Endothelial cell of umbilical vein (primary cell): ENCODE results near the gene CDK4. TPM values are rescaled to one million over a fixed set of nuclear protein-coding genes. Genes with fewer than 3 reads are reported as not detected.

Experiments used
- BruUV-seq: library from RNA; stranded (reverse); fragments of 400-500 nt; replicated peaks from 2 replicates; lab custom pipeline; 2021; lab: Mats Ljungman, UMichigan
- CTCF ChIA-PET: fragments of 300-600, 350-600 bp; sonication (Branson Sonifier 250); formaldehyde crosslinking; loops from one replicate; lab custom pipeline; 2021; ENCODE audit warnings: antibody characterized with exemption, inconsistent platforms; lab: Charles Lee
- POLR2A ChIA-PET: fragments of 300-600, 350-600 bp; sonication (Branson Sonifier 250); formaldehyde crosslinking; loops from one replicate; lab custom pipeline; 2021; ENCODE audit warnings: antibody characterized with exemption, inconsistent platforms; lab: Charles Lee
- DNase-seq: peaks from one replicate; pipeline ENCODE4 v3.0.0-alpha.2; 2011; ENCODE audit warnings: low read depth, low spot score
- FAIRE-seq: peaks from 2 replicates; lab custom pipeline; 2011; peaks lifted over from hg19 to GRCh38; lab: Jason Lieb, UNC
- H2AFZ ChIP-seq: 2 replicates; pipeline ENCODE4 v1.6.0; 2012; ENCODE audit warnings: low read depth, low read length, control low read depth, inconsistent platforms
- H3K27ac ChIP-seq: 2 replicates; pipeline ENCODE4 v1.5.1; 2011; ENCODE audit warnings: low read depth, mild to moderate bottlenecking, control low read depth, low read length, moderate library complexity; ENCODE audit not compliant: insufficient read depth
- H3K27me3 ChIP-seq, 2 experiments: 2 replicates each; pipeline versions ENCODE4 v1.6.0 to v1.6.1; 2011; ENCODE audit warnings: low read length in 2 of 2, mixed read lengths in 1 of 2; ENCODE audit not compliant: control insufficient read depth in 2 of 2, insufficient read depth in 2 of 2
- H3K36me3 ChIP-seq, 2 experiments: 2 replicates in 1 of 2; 3 replicates in 1 of 2; pipeline ENCODE4 v1.5.1; 2011; ENCODE audit warnings: low read length in 2 of 2, mild to moderate bottlenecking in 1 of 2, moderate library complexity in 1 of 2; ENCODE audit not compliant: control insufficient read depth in 2 of 2, insufficient read depth in 2 of 2; ENCODE audit errors: extremely low read depth in 1 of 2
- H3K4me1 ChIP-seq: 3 replicates; pipeline ENCODE4 v1.5.1; 2011; ENCODE audit warnings: mild to moderate bottlenecking, low read length; ENCODE audit not compliant: control insufficient read depth, insufficient read depth; ENCODE audit errors: extremely low read depth
- H3K4me2 ChIP-seq: 2 replicates; pipeline ENCODE4 v1.6.1; 2011; ENCODE audit warnings: low read length, control low read depth, mixed read lengths; ENCODE audit not compliant: insufficient read depth
- H3K4me3 ChIP-seq, 3 experiments: fragments of 200-600 bp in 1 of 3; sonication (generic), shearing (Covaris generic) in 1 of 3; replicated peaks in 1 of 3; 2 replicates each; pipeline ENCODE4 v1.5.1; 2011 to 2016; ENCODE audit warnings: control low read depth in 3 of 3, low read length in 3 of 3, mild to moderate bottlenecking in 2 of 3, inconsistent platforms in 1 of 3, low read depth in 1 of 3, moderate library complexity in 1 of 3; ENCODE audit not compliant: insufficient read depth in 1 of 3
- H3K79me2 ChIP-seq: 2 replicates; pipeline ENCODE4 v1.6.0; 2012; ENCODE audit warnings: low read length, inconsistent platforms; ENCODE audit not compliant: control insufficient read depth, insufficient read depth
- H3K9ac ChIP-seq: replicated peaks from 2 replicates; pipeline ENCODE3; 2011; ENCODE audit warnings: low read length, control low read depth; ENCODE audit not compliant: insufficient read depth; ENCODE audit errors: extremely low read depth
- H3K9me1 ChIP-seq: replicated peaks from 3 replicates; pipeline ENCODE4 v1.6.0; 2011; ENCODE audit warnings: mild to moderate bottlenecking, low read length; ENCODE audit not compliant: control insufficient read depth, insufficient read depth; ENCODE audit errors: extremely low read depth
- H3K9me3 ChIP-seq: replicated peaks from 2 replicates; pipeline ENCODE4 v1.5.1; 2012; ENCODE audit warnings: low read length, inconsistent platforms; ENCODE audit not compliant: control insufficient read depth, insufficient read depth
- H4K20me1 ChIP-seq: replicated peaks from 2 replicates; pipeline ENCODE3; 2011; ENCODE audit warnings: mild to moderate bottlenecking, low read length; ENCODE audit not compliant: control insufficient read depth, insufficient read depth; ENCODE audit errors: extremely low read depth
- CTCF ChIP-seq, 2 donors: IDR thresholded peaks; 1 replicate in 1 of 2; 2 replicates in 1 of 2; pipeline ENCODE4 v1.5.1; 2011; ENCODE audit warnings: low read length in 2 of 2, mild to moderate bottlenecking in 2 of 2, moderate library complexity in 2 of 2, control low read depth in 1 of 2, inconsistent platforms in 1 of 2, low read depth in 1 of 2; ENCODE audit not compliant: insufficient read depth in 1 of 2; ENCODE audit errors: extremely low read depth in 1 of 2
- JUN ChIP-seq: IDR thresholded peaks from 2 replicates; pipeline ENCODE4 v1.6.1; 2011; ENCODE audit warnings: borderline replicate concordance, low read depth; ENCODE audit not compliant: insufficient read length, insufficient read depth
- MAX ChIP-seq: IDR thresholded peaks from 2 replicates; pipeline ENCODE4 v1.6.1; 2011; ENCODE audit not compliant: insufficient read depth, insufficient read length
- dilution Hi-C: fragments of 300-500 bp; cut with MboI; formaldehyde crosslinking; loops from one replicate; pipeline ENCODE4 v1.15.0; 2019; ENCODE audit warnings: low sequenced_read_pairs; ENCODE audit not compliant: extremely low pct_ligation_motif_present
- intact Hi-C: fragments of 100-400 bp; cut with micrococcal nuclease; formaldehyde crosslinking; loops from one replicate; pipeline ENCODE4 v1.10.0; 2022
- polyA plus RNA-seq, 4 experiments: library from polyadenylated mRNA; depleted of rRNA in 3 of 4; stranded (reverse) in 3 of 4; unstranded in 1 of 4; fragments of >200 nt; gene quantifications; 2 replicates each; pipeline versions ENCODE4 v1.2.1 to v1.2.3, GENCODE V29; 2011 to 2012; ENCODE audit warnings: missing spikeins in 1 of 4
- total RNA-seq: library from RNA; stranded (reverse); gene quantifications from 2 replicates; pipeline ENCODE4 v1.2.3, GENCODE V29; 2021

CDK4 gene
- total and polyA plus RNA-seq, 2 donors (not counting 3 experiments of a cell fraction or from before 2014, with no cell fraction given): 171 to 332 TPM

- FAIRE-seq (no peak), DNase-seq (no peak)
- Histone ChIP-seq H3K9ac (no peak overlapping the region), H3K79me2 (no peaks in the 10 kb centered on the region), H3K27me3 (peaks cover 75 to 77% of the 10 kb centered on the region in 2 experiments), H3K36me3 (no peaks in the 10 kb centered on the region), H3K9me1 (no peaks in the 10 kb centered on the region), H3K27ac (no peak overlapping the region), H4K20me1 (no peaks in the 10 kb centered on the region), H3K4me2 (no peak overlapping the region), H3K9me3 (no peaks in the 10 kb centered on the region), H3K4me1 (peaks cover 5% of the 10 kb centered on the region), H2AFZ (no peak overlapping the region), H3K4me3 (no peak overlapping the region)
- dilution Hi-C loops: no loop called here
- BruUV-seq: no TSS peak
- intact Hi-C loops: loop anchor here (1.0 kb wide), 1 partner anchor 154 kb away; no protein-coding TSS in a partner anchor
- ChIA-PET POLR2A (no interaction called here), CTCF (interaction anchor here (1.0 to 6.1 kb wide), 4 partner anchors 11 to 154 kb away, joined by 4 to 48 read pairs (median 7); no protein-coding TSS in a partner anchor)
- no peak for TF ChIP-seq MAX
- no peak for TF ChIP-seq JUN
- TF ChIP-seq CTCF (IDR thresholded peaks at IDR 0.05; ENCODE audit: extremely low read depth in 1 of 2, insufficient read depth in 1 of 2, low read depth in 1 of 2, low read length in 2 of 2): no peak
Observed at GRCh38 chr12:57736741-57737466, 15.2 kb downstream of the CDK4 start.
